EH (cell line): ENCODE data around the gene HDAC2.
A peak's percentile ranks its signal among the peaks of the same experiment; 100 is the strongest.

Experiments used
- DNase-seq: peaks from one replicate; pipeline ENCODE4 v3.0.0-alpha.2; 2015; ENCODE audit warnings: low read depth

HDAC2 gene

DNA sequence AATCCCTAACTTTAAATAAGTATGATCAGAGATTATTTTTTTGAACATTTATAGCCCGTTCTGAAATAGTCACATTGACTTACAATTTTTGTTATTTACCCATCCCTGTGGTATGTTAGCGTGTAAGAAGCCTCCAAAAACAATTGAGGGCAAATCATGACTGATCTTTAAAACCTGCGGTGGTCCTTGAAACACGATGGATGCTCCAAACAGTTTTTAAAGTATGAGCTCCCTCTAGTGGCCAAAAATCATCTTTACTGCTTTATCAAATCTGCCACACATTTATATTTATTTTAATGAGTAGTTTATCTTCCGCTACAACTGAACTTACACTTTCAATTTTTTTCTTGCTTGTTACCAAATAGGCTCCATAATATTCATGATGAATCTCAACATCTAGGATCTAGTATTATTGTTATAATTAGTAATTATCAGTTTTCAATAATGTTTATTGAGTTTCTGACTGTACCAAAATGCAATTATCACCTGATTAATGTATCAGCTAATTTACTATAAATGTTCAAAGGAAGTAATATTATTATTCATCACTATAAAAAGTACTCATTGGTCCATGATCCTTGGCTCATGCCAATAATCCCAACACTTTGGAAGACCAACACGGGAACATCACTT, 61.6 kb downstream of the HDAC2 start:
- DNase-seq = peak; percentile 79

DNA sequence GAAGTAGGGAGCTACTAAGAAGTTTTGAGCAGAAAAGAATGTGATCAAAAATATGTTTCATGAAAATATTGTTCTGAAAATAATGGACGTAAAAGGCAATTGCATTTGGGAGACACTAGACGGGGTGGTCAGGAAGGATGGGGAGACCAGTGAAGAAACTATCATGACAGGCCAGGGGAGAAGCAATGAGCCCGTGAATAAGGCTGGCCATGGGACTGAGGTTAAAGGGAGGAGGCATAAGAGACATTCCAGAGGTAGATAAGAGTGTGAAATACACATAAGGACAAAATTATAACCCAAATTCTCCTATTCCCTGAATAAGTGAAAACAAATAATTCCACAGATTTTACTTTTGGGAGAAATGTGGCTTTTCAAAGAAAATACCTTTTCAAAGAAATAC, 62.1 kb downstream of the HDAC2 start:
- DNase-seq = no peak

DNA sequence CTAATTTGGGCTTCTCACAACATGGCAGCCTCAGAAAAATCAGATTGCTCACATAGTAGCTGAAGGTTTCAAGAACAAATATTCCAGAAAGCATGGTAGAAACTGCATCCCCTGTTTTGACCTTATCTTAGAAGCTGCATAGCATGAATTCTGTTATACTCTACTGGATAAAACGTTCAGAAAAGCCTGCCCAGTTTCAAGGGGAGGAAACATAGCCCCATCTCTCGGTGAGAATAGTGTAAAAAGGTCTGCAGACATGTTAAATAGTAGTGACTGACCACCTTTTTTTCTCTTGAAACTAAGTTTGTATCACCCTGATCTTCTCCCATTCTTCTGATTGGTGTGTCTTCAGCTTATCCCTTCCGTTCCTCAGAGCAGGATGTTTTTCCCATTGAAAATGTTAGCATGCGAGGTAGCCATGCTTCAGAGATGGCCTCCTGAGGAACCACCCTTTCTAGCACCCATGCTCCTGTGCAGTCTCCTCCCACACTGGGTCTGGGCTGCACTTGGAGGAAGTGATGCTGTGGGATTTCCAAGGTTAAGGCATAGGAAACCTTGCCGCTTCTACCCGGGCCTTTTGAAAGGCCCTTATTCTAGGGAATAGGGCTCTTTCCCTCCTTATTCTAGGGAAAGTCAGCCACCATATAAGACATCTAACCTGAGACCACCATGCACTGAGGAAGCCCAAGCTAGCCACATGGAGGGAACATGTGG, 63.7 kb downstream of the HDAC2 start:
- no peak for DNase-seq

DNA sequence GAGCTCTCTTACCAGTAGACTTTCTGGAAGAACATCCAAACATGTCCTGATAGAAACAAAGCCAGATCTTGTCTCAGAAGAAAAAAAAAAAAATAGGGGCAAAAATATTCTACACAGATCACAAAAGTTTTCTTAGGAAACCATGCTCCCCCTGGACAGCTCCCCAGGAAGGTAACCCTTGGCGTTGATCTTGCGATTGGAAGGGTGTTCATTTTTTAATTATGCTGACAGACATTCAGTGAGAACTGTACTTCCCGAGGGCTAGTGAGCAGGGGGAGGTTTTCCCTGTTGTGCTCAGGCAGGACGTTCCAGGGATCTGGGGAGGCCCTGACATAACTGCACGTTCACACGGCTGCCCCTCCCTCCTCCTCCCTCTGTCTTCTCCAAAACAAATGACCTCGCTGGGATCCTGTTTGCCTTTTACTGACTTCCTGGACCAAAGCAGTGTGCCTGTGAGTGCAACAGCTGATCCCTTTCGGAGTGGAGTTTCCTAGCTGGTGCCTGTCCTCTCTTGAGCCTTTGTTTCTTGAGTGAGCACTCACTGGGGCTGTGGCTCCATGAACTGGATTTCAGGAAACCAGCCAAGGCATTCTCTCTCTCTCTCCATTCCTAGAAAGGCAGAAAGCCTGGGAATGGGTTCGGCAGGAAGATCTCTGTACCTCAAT, 67.2 kb downstream of the HDAC2 start:
- DNase-seq = peak; percentile 91

DNA sequence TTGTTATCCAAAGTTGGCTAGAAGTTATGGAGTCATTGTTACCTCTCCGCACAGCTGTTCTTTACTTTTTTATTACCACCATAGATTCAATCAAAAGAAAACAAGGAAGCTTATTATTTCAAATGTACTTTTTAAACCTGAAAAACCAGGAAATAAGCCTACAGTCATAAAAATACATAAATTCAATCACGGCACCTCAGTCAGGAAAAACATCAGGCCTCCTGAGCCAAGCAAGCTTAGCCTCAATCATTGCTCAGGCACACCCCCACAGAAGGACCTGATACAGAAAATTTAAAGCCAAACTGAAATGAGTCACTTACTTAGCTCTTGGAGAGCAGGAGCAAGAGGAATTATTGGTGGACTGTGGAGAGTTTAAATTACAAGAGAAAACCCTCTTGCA, 69.5 kb downstream of the HDAC2 start:
- peak; percentile 47 for DNase-seq

DNA sequence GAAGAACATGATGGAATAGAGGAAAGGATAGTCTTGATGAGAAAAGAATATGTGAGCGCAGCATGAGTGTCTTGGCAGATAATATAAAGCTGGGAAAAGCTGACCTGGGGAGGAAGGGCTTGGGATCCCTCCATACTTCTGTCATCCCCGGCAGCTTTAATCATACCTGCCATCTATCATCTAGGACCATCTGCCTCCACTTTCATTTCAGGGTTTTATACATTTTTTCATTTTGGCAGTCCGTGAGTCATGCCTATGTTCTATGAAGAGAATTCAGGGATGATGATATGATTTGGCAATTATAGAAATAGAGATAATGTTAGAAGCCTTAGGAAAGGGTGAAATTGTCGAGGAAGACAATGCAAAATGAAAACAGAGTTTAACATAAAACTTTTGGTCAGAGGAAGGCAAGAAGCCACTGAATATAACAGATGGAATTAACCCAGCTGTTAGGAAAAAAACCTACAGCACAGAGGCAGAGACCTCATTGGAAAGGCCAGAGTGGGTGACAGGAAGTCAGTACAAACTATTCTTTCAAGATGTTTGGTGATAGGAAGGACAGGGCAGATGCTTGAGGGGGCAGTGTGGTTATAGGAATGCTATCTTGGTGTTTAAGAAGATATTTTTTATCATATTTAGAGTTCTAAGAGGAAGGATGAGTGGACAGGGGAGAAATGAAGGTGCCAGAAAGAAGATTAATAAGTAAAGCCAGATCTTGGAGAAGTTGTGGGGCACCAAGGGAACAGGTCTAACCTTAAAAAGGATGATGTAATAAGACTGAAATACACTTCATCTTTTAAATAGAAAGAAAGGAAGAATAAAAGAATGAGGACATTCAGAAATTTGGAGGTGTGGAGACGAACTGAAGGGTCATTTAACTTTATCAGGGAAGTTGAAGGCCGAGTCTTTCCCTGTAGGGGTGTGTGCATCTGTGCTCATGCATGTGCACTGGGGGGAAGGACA, 76.0 kb downstream of the HDAC2 start:
- peak; percentile 12 for DNase-seq

DNA sequence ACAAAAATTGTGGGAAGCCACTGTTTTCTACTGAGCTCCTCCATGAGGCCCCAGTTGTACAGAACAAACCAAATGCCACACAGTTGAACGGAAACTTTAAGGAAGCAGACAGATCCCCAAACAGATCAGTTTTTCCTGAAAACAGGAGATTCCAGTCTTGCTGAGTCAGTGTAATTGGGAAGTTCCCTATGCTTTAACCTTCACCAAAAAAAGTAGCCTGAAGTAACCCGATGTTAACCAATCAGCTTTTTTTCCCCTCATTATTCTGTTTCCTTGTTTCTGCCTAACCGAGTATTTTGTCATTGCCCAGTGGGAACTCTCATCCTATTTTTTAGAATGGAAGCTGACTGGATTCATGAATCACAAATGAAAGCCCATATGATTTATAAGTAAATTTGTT, 77.1 kb downstream of the HDAC2 start:
- DNase-seq = peak; percentile 41

DNA sequence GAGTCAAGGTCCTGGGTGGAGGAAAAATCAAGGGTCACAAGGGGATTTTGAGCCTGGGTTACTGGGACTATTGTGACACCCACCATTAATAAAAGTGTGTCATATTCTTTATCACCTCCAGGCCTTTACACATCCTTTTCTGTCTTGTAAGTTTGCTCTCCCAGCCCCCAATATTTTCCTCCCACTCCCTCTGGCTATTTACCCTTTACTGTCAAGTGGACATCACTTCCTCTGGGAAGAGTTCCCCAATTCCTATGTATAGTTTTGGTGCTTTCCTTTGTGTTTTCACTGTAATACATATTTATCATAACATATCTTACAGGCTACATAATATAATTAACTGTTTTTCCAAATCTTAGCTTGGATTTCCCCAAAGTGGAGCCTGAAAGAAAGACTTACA, 77.5 kb downstream of the HDAC2 start:
- DNase-seq = no peak

DNA sequence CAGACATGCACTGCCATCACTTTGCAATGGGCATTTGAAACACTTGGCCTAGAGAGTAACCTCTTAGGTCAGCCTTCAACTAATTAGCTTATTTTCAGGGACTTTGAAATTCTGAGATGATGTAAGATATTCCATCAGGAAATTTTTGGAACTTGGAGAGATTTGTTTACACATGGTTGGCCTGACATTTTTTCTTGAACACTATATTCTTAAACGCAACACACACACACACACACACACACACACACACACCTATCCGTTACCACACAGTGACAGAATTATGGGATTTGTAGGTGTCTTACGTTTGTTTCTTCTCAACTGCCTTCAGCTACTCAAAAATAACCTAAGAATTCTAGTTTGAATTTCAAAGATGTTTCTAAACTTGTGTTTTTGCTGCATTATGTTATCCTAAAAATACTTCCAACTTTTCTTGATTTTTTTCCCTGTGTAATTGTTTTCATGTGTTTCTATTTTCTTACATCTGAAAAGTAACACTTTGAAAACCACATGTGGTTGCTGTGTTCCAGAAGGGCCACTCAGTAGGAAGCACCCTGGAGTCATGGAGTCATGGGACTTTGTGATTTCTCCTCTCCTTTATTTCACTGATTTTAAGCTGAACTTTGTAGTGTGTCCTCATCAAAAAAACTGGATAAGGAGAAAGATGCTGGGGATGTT, 81.9 kb downstream of the HDAC2 start:
- no peak for DNase-seq

DNA sequence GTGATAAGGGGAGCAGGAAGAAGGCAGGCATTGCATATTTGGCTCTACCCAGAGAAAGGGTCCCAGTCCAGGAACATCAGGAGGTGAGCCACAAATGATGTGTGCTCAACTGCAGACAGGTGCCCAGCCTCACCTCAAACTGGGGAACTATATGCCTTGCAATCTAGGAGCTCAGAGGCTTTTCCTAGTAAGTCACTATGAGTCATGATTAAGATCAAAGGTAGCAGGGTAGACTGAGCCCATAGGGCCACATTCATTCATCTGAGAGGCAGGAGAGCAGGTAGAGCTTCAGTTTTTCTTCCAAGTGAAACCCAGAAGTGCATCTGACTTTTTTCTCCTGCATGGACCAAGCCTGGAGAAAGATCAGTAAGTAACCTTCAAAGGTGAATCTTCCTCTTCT, 82.5 kb downstream of the HDAC2 start:
- no peak for DNase-seq

DNA sequence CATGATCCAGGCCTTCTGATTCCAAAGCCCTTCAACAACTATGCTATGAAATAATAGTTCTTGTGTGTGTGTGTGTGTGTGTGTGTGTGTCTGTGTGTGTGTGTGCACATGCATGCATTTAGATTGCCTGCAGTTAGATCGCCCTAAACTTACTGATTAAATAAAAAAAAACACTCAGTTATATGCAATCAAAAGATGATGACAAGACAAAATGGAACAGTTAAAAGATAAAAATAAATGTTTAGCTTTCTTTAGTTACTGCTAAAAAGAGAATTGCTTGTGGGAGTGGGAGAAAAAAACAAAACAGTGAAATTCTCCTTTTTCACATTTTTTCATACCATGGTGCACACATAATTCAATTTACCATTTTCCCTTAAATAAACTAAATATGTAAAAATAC, 84.4 kb downstream of the HDAC2 start:
- no peak for DNase-seq

DNA sequence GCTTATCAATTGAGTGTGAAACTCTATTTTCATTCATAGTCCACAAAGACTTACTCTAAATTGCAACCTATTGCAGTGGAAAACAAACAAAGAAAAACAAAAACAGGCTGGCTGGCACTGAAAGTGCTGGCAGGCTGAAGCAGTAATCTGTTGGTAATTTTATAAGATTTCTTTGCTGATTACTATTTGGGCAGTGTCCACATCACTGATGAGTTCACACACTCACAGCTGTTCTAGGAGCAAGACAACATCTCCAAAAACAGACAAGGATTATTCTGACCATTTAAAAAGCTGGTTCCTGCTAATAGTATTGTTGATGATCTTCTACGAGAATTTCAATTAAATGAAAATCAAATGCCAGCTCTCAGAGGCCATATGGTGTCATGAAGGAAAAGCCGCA, 86.9 kb downstream of the HDAC2 start:
- DNase-seq = no peak
